HepG2 (cell line): ENCODE results near the gene VCL. TPM values are rescaled to one million over a fixed set of nuclear protein-coding genes. Genes with fewer than 3 reads are reported as not detected.

Experiments used
- ATAC-seq: fragments of 200-7000 bp; cut with Tn5 transposase; 3 replicates; pipeline ENCODE4 v1.9.1; 2020; ENCODE audit warnings: mild to moderate bottlenecking, moderate library complexity
- BruUV-seq: library from RNA; stranded (reverse); fragments of 400-500 nt; replicated peaks from 2 replicates; lab custom pipeline; 2021; lab: Mats Ljungman, UMichigan
- CTCF ChIA-PET: fragments of 300-600 bp; formaldehyde crosslinking; extraction: SDS; loops from one replicate; lab custom pipeline; 2021; ENCODE audit warnings: low total read pairs, inconsistent platforms, low intra/inter-chr PET ratio; lab: Yijun Ruan, JAX
- POLR2A ChIA-PET: fragments of 350-600 bp; sonication (Branson Sonifier 250); formaldehyde crosslinking; loops from one replicate; lab custom pipeline; 2020; ENCODE audit warnings: antibody characterized with exemption, inconsistent platforms; lab: Yijun Ruan, JAX
- DNase-seq: peaks from one replicate; pipeline ENCODE4 v3.0.0-alpha.2; 2015; ENCODE audit warnings: low spot score
- FAIRE-seq: peaks from 3 replicates; lab custom pipeline; 2011; peaks lifted over from hg19 to GRCh38; lab: Jason Lieb, UNC
- H2AFZ ChIP-seq: one replicate; pipeline ENCODE4 v1.6.1; 2011; ENCODE audit warnings: low read length, inconsistent platforms
- H3K27ac ChIP-seq: fragments of 300-600 bp; 3 replicates; pipeline ENCODE4 v1.8.0; 2011; ENCODE audit warnings: mixed run types, mild to moderate bottlenecking, mixed read lengths, low read length, inconsistent platforms; ENCODE audit not compliant: insufficient read depth; ENCODE audit errors: extremely low read length
- H3K27me3 ChIP-seq, 2 experiments: fragments of 200-600 bp in 1 of 2; 2 replicates in 1 of 2; 3 replicates in 1 of 2; pipeline versions ENCODE4 v1.6.0 to v1.8.0; 2011; ENCODE audit warnings: low read length in 2 of 2, mild to moderate bottlenecking in 2 of 2, moderate library complexity in 2 of 2, inconsistent platforms in 1 of 2; ENCODE audit not compliant: insufficient read depth in 2 of 2, control insufficient read depth in 1 of 2
- H3K36me3 ChIP-seq, 2 experiments: fragments of 200-600 bp in 1 of 2; replicated peaks in 1 of 2; 2 replicates in 1 of 2; 3 replicates in 1 of 2; pipeline versions ENCODE4 v1.5.1 to v1.8.0; 2011; ENCODE audit warnings: low read length in 2 of 2, inconsistent platforms in 1 of 2; ENCODE audit not compliant: insufficient read depth in 2 of 2, control insufficient read depth in 1 of 2
- H3K4me1 ChIP-seq: 2 replicates; pipeline ENCODE4 v1.5.1; 2012; ENCODE audit warnings: low read length, inconsistent platforms; ENCODE audit not compliant: insufficient read depth
- H3K4me2 ChIP-seq: 2 replicates; pipeline ENCODE4 v1.6.0; 2011; ENCODE audit warnings: low read depth, low read length, inconsistent platforms
- H3K4me3 ChIP-seq, 3 experiments: fragments of 200-600 bp in 1 of 3; sonication (generic), shearing (Covaris generic) in 1 of 3; replicated peaks in 1 of 3; 2 replicates each; pipeline ENCODE4 v1.5.1; 2011 to 2016; ENCODE audit warnings: low read length in 3 of 3, inconsistent platforms in 2 of 3, low read depth in 2 of 3, mild to moderate bottlenecking in 2 of 3, control low read depth in 1 of 3, mixed read lengths in 1 of 3; ENCODE audit not compliant: insufficient read depth in 1 of 3
- H3K79me2 ChIP-seq: one replicate; pipeline ENCODE4 v1.6.1; 2011; ENCODE audit warnings: low read length, inconsistent platforms; ENCODE audit not compliant: insufficient read depth
- H3K9ac ChIP-seq: 2 replicates; pipeline ENCODE4 v1.6.0; 2011; ENCODE audit warnings: mild to moderate bottlenecking, low read depth, low read length, inconsistent platforms; ENCODE audit not compliant: insufficient read depth
- H3K9me3 ChIP-seq: 2 replicates; pipeline ENCODE4 v1.5.1; 2012; ENCODE audit warnings: mild to moderate bottlenecking, low read length
- H4K20me1 ChIP-seq: 2 replicates; pipeline ENCODE4 v1.6.0; 2011; ENCODE audit warnings: inconsistent platforms, mild to moderate bottlenecking, low read length, moderate library complexity; ENCODE audit not compliant: insufficient read depth
- CHD4 ChIP-seq: fragments of 200-600 bp; sonication (generic); IDR thresholded peaks from 2 replicates; pipeline ENCODE4 v1.7.0; 2017; ENCODE audit warnings: mild to moderate bottlenecking, low read length, borderline replicate concordance
- HOXA5 ChIP-seq: sonication (generic); formaldehyde crosslinking; IDR thresholded peaks from 2 replicates; pipeline ENCODE4 v1.4.0; 2020; ENCODE audit warnings: missing genetic modification reagents
- KDM5A ChIP-seq: fragments of 200-600 bp; sonication (generic); IDR thresholded peaks from 2 replicates; pipeline ENCODE4 v1.7.0; 2018; ENCODE audit warnings: antibody characterized with exemption, mild to moderate bottlenecking, low read length, borderline replicate concordance
- SMAD1 ChIP-seq: sonication (generic); formaldehyde crosslinking; IDR thresholded peaks from 2 replicates; pipeline ENCODE4 v1.4.0; 2020; ENCODE audit warnings: missing genetic modification reagents, low read depth, mild to moderate bottlenecking, borderline replicate concordance
- SNAI1 ChIP-seq: sonication (generic); formaldehyde crosslinking; IDR thresholded peaks from 2 replicates; pipeline ENCODE4 v1.5.0; 2020; ENCODE audit warnings: mild to moderate bottlenecking, missing genetic modification reagents, borderline replicate concordance
- THAP9 ChIP-seq: sonication (generic); formaldehyde crosslinking; IDR thresholded peaks from 2 replicates; pipeline ENCODE4; 2020; ENCODE audit warnings: missing genetic modification reagents, mild to moderate bottlenecking, borderline replicate concordance
- ZFX ChIP-seq: sonication (generic); formaldehyde crosslinking; IDR thresholded peaks from 2 replicates; pipeline ENCODE4 v1.4.0; 2020; ENCODE audit warnings: mild to moderate bottlenecking, low read depth, missing genetic modification reagents, moderate library complexity
- ZNF234 ChIP-seq: sonication (generic); formaldehyde crosslinking; conservative IDR thresholded peaks from 2 replicates; pipeline ENCODE4 v1.5.1; 2020; ENCODE audit warnings: mild to moderate bottlenecking, missing genetic modification reagents
- ZNF235 ChIP-seq: sonication (generic); formaldehyde crosslinking; IDR thresholded peaks from 2 replicates; pipeline ENCODE4 v1.8.1; 2023; ENCODE audit warnings: mild to moderate bottlenecking, missing genetic modification reagents, borderline replicate concordance
- ZNF335 ChIP-seq: sonication (generic); formaldehyde crosslinking; IDR thresholded peaks from 2 replicates; pipeline ENCODE4 v1.4.0; 2020; ENCODE audit warnings: missing genetic modification reagents
- ZNF543 ChIP-seq: sonication (generic); formaldehyde crosslinking; IDR thresholded peaks from 2 replicates; pipeline ENCODE4 v1.4.0; 2020; ENCODE audit warnings: mild to moderate bottlenecking, missing genetic modification reagents
- ZNF580 ChIP-seq: IDR thresholded peaks from 2 replicates; pipeline ENCODE4 v1.6.1; 2016; ENCODE audit warnings: low read depth, borderline replicate concordance
- ZNF607 ChIP-seq: sonication (generic); formaldehyde crosslinking; IDR thresholded peaks from 2 replicates; pipeline ENCODE4 v1.5.1; 2020; ENCODE audit warnings: missing genetic modification reagents, mild to moderate bottlenecking, borderline replicate concordance
- ZNF687 ChIP-seq: sonication (generic); formaldehyde crosslinking; IDR thresholded peaks from 2 replicates; pipeline ENCODE4 v1.5.1; 2020; ENCODE audit warnings: mild to moderate bottlenecking, missing genetic modification reagents, moderate library complexity
- WGBS: methylation state at CpG from one replicate; pipeline ENCODE4 v1.1.6; 2017; ENCODE audit warnings: low lambda C conversion rate; 5-methylcytosine and 5-hydroxymethylcytosine counted together
- in situ Hi-C: cut with HindIII; loops from 2 replicates; pipeline ENCODE4 v1.10.0; 2017; ENCODE audit warnings: low pct_unique_long_range_greater_than_20kb; ENCODE audit not compliant: extremely low pct_ligation_motif_present
- intact Hi-C: fragments of 100-400 bp; cut with micrococcal nuclease; formaldehyde crosslinking; loops from one replicate; pipeline ENCODE4 v1.10.0; 2022; ENCODE audit not compliant: unreplicated experiment
- polyA plus RNA-seq, 8 experiments: library from polyadenylated mRNA; depleted of rRNA in 3 of 8; stranded (reverse) in 7 of 8; unstranded in 1 of 8; fragments of >200 nt; fragmentation: Illumina TruSeq in 4 of 8; extraction: Trizol in 4 of 8; gene quantifications; 2 replicates each; pipeline versions ENCODE4 v1.2.1 to v1.2.3, GENCODE V29; 2011 to 2016; ENCODE audit warnings: low read depth in 4 of 8, missing spikeins in 1 of 8, mixed read lengths in 1 of 8; ENCODE audit not compliant: insufficient read depth in 1 of 8
- total RNA-seq, 5 experiments: library from RNA; depleted of rRNA; stranded (reverse); fragments of >200 nt; fragmentation: Illumina TruSeq; extraction: Trizol; gene quantifications; 2 replicates each; pipeline ENCODE4 v1.2.3, GENCODE V29; 2016; ENCODE audit warnings: low read depth in 1 of 5
- TF ChIP-seq, protein P1 (sequence below): sonication (generic); formaldehyde crosslinking; IDR thresholded peaks from 2 replicates; pipeline ENCODE4 v1.9.0; 2022; ENCODE audit warnings: missing genetic modification reagents, mild to moderate bottlenecking, borderline replicate concordance

VCL gene
- total and polyA plus RNA-seq, 2 of the 13 experiments (the other 11 are each of a cell fraction or from before 2014, with no cell fraction given) = 17.3 to 26.9 TPM

DNA sequence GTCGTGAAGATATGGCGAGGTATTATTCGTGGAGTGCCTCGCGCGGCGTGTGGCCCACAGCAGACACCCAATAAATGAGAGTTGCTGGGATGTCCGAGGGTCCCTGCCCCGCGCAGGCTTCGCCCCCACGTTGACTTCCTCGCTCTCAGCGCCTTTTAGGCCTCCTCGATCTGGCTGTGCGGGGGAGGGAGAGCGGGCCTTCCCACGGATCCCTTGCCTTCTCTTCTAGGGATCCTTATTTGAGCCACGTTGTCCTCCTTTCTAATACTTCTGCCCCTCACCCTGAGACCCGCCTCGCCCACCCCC is 660 bp downstream of the VCL start:
- in situ Hi-C loops = no loop called here
- H3K9ac ChIP-seq = peak overlapping the region; percentile 97
- no peaks in the 10 kb centered on the region for H3K36me3 ChIP-seq
- POLR2A ChIA-PET = interaction anchor here (1.5 kb wide), 1 partner anchor 58 kb away, joined by 3 read pairs; no protein-coding TSS in a partner anchor
- WGBS = 0% methylated on average over 9 of the region's 21 CpGs
- peak overlapping the region; percentile 92 for H3K4me2 ChIP-seq
- CTCF ChIA-PET = no interaction called here
- H3K79me2 ChIP-seq = peaks cover 22% of the 10 kb centered on the region
- H3K4me1 ChIP-seq = peaks cover 39% of the 10 kb centered on the region
- TF ChIP-seq ZNF607 (CRISPR knock-in tag) (0 out of 2 replicates have a peak, but pooled peaks have one; percentile 43), SNAI1 (CRISPR knock-in tag) (peak; percentile 35; the same call in 1 of the 2 replicates), ZFX (CRISPR knock-in tag) (peak; percentile 57), THAP9 (CRISPR knock-in tag) (no peak), CHD4 (0 out of 2 replicates have a peak, but pooled peaks have one; percentile 10), ZNF543 (CRISPR knock-in tag) (0 out of 2 replicates have a peak, but pooled peaks have one; percentile 4), KDM5A (0 out of 2 replicates have a peak, but pooled peaks have one; percentile 33), SMAD1 (CRISPR knock-in tag) (0 out of 2 replicates have a peak, but pooled peaks have one; percentile 2), ZNF335 (0 out of 2 replicates have a peak, but pooled peaks have one; percentile 1), ZNF580 (CRISPR knock-in tag) (no peak), ZNF234 (CRISPR knock-in tag) (0 out of 2 replicates have a peak, but pooled peaks have one; percentile 36), HOXA5 (CRISPR knock-in tag) (no peak), ZNF235 (CRISPR knock-in tag) (0 out of 2 replicates have a peak, but pooled peaks have one; percentile 33), ZNF687 (peak; percentile 7; the same call in 1 of the 2 replicates)
- TF ChIP-seq, protein P1, sequence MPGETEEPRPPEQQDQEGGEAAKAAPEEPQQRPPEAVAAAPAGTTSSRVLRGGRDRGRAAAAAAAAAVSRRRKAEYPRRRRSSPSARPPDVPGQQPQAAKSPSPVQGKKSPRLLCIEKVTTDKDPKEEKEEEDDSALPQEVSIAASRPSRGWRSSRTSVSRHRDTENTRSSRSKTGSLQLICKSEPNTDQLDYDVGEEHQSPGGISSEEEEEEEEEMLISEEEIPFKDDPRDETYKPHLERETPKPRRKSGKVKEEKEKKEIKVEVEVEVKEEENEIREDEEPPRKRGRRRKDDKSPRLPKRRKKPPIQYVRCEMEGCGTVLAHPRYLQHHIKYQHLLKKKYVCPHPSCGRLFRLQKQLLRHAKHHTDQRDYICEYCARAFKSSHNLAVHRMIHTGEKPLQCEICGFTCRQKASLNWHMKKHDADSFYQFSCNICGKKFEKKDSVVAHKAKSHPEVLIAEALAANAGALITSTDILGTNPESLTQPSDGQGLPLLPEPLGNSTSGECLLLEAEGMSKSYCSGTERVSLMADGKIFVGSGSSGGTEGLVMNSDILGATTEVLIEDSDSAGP = no peak
- TF ChIP-seq, all 625 proteins: peak for 11
- no peak overlapping the region for H2AFZ ChIP-seq
- no peaks in the 10 kb centered on the region; a peak in 1 of 5 replicates for H3K27me3 ChIP-seq
- intact Hi-C loops = no loop called here
- FAIRE-seq (no peak), DNase-seq (no peak), ATAC-seq (0 out of 3 replicates have a peak, but pooled peaks have one; percentile 1)
- no peaks in the 10 kb centered on the region; the same call in 1 of the 2 replicates for H4K20me1 ChIP-seq
- H3K9me3 ChIP-seq = no peaks in the 10 kb centered on the region
- peak overlapping the region; percentile 90 to 95 (median 92) for H3K4me3 ChIP-seq
- peak overlapping the region; percentile 90 for H3K27ac ChIP-seq
- no TSS peak for BruUV-seq
